Astrocyte of the spinal cord (primary cell): ENCODE measurements around the gene COL4A6.

Source experiments
- DNase-seq: peaks from one replicate; pipeline ENCODE4 v3.0.0; 2011; ENCODE audit warnings: low read depth, low spot score
- H3K4me3 ChIP-seq: 2 replicates; pipeline ENCODE4 v1.5.1; 2011; ENCODE audit warnings: low read depth, mild to moderate bottlenecking, low read length, moderate library complexity
- CTCF ChIP-seq: IDR thresholded peaks from 2 replicates; pipeline ENCODE4 v1.5.1; 2012; ENCODE audit warnings: low read depth, mild to moderate bottlenecking, low read length, inconsistent platforms
- in situ Hi-C: cut with HindIII; loops from 2 replicates; pipeline ENCODE4 v1.10.0; 2017; ENCODE audit warnings: low sequenced_read_pairs

COL4A6 gene

GRCh38 chrX:108437349-108438109, 693 bp downstream of the COL4A6 start:
- in situ Hi-C loops = no loop called here
- H3K4me3 ChIP-seq = peak overlapping the region; percentile 39
- no peak for DNase-seq
- TF ChIP-seq CTCF = no peak

GRCh38 chrX:108435261-108435660, 3.0 kb downstream of the COL4A6 start:
- DNase-seq = no peak
- no peak for TF ChIP-seq CTCF
- in situ Hi-C loops = no loop called here
- H3K4me3 ChIP-seq = no peak overlapping the region

GRCh38 chrX:108426262-108426661, 12.0 kb downstream of the COL4A6 start:
- H3K4me3 ChIP-seq = no peak overlapping the region
- in situ Hi-C loops = no loop called here
- no peak for TF ChIP-seq CTCF
- DNase-seq = no peak

- in situ Hi-C loops = no loop called here
These were observed 17.7 kb downstream of the COL4A6 start for GRCh38 chrX:108420481-108420880.

GRCh38 chrX:108419401-108419800, 18.8 kb downstream of the COL4A6 start:
- no peak overlapping the region for H3K4me3 ChIP-seq
- in situ Hi-C loops = no loop called here
- DNase-seq = no peak
- TF ChIP-seq CTCF = no peak

More at GRCh38 chrX:108420481-108420880, 17.7 kb downstream of the COL4A6 start:
- no peak for DNase-seq
- no peak for TF ChIP-seq CTCF
- no peak overlapping the region for H3K4me3 ChIP-seq

- DNase-seq = no peak
- in situ Hi-C loops = no loop called here
- H3K4me3 ChIP-seq = no peak overlapping the region
- no peak for TF ChIP-seq CTCF
These were observed 21.0 kb downstream of the COL4A6 start for GRCh38 chrX:108417257-108417656.
